Gastroesophageal sphincter (tissue), 4 donors: ENCODE measurements around the gene SLC29A4. TPM values are rescaled to one million over a fixed set of nuclear protein-coding genes. Genes with fewer than 3 reads are reported as not detected.
A peak's percentile ranks its signal among the peaks of the same experiment; 100 is the strongest.

Source experiments
- ATAC-seq: fragments of 150-250 bp; one replicate; pipeline ENCODE4 v1.9.1; 2016; ENCODE audit warnings: mild to moderate bottlenecking, moderate library complexity
- H3K27ac ChIP-seq, 4 donors: fragments of 200-600 bp; sonication (generic) in 3 of 4; 1 replicate in 3 of 4; 2 replicates in 1 of 4; pipeline ENCODE4 v1.5.1; 2016 to 2019
- H3K27me3 ChIP-seq: fragments of 200-600 bp; sonication (generic); one replicate; pipeline ENCODE4 v1.5.1; 2019
- H3K36me3 ChIP-seq, 2 donors: fragments of 200-600 bp; sonication (generic); one replicate each; pipeline ENCODE4 v1.5.1; 2019; ENCODE audit warnings: control low read depth in 1 of 2
- H3K4me1 ChIP-seq, 3 donors: fragments of 200-600 bp; sonication (generic); 1 replicate in 2 of 3; 2 replicates in 1 of 3; pipeline ENCODE4 v1.5.1; 2016 to 2019; ENCODE audit warnings: control low read depth in 2 of 3
- H3K4me3 ChIP-seq, 2 donors: fragments of 200-600 bp; sonication (generic); one replicate each; pipeline ENCODE4 v1.5.1; 2019; ENCODE audit warnings: mild to moderate bottlenecking in 1 of 2, moderate library complexity in 1 of 2
- H3K9me3 ChIP-seq, 3 donors: fragments of 200-600 bp; sonication (generic); one replicate each; pipeline ENCODE4 v1.5.1; 2017 to 2019; ENCODE audit warnings: control low read depth in 2 of 3
- CTCF ChIP-seq, 4 experiments: fragments of 200-600 bp in 2 of 4; fragments of 450-650 bp in 2 of 4; sonication (generic) in 1 of 4; IDR thresholded peaks; one replicate each; pipeline ENCODE4 v1.5.1; 2017 to 2019; ENCODE audit warnings: antibody characterized with exemption in 4 of 4, mild to moderate bottlenecking in 2 of 4, moderate library complexity in 2 of 4
- EP300 ChIP-seq: sonication (generic); formaldehyde crosslinking; IDR thresholded peaks from one replicate; pipeline ENCODE4 v1.6.1; 2017; ENCODE audit warnings: antibody characterized with exemption, mild to moderate bottlenecking
- POLR2A ChIP-seq, 2 donors: fragments of 450-650 bp; IDR thresholded peaks; one replicate each; pipeline ENCODE4 v1.6.1; 2017; ENCODE audit warnings: antibody characterized with exemption in 2 of 2, mild to moderate bottlenecking in 2 of 2, moderate library complexity in 1 of 2
- POLR2AphosphoS5 ChIP-seq: sonication (generic); formaldehyde crosslinking; IDR thresholded peaks from one replicate; pipeline ENCODE4 v1.6.1; 2017; ENCODE audit warnings: antibody characterized with exemption
- WGBS, 2 donors: methylation state at CpG; one replicate each; pipeline ENCODE4 v1.1.5; 2018; ENCODE audit warnings: low coverage in 1 of 2; 5-methylcytosine and 5-hydroxymethylcytosine counted together
- total RNA-seq, 4 donors: library from RNA; depleted of rRNA; stranded (reverse); fragments of >200 nt; gene quantifications; one replicate each; pipeline ENCODE4 v1.1.0, GENCODE V29; 2016

The SLC29A4 gene
- total RNA-seq, 4 donors from 2014 or later, result 1.1 to 4.7 (median 2.4) TPM

DNA sequence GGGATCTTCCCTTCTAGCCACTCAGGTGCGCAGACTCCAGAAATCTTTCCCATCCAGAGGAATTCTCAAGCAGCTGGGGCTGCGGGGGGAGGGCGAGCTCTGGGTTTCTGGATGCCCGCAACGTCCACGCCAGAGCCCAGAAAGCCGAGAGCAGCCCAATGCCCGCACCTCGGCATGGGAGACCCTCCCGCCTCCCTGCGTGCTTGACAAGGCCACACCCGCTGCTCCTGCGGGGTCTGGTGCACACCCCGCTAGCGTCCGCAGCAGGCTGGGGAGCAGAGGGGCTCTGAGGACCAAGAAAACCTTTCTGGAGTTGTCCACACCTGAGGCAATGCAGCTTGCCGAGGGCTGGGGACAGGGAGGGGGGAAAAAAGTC, 66.2 kb downstream of the SLC29A4 start:
- Histone ChIP-seq H3K4me3 (no peak overlapping the region), H3K27me3 (no peaks in the 10 kb centered on the region), H3K36me3 (peaks cover 0 to 92% of the 10 kb centered on the region in 2 donors), H3K9me3 (peaks cover 0 to 9% (median 0%) of the 10 kb centered on the region in 3 donors), H3K27ac (peak overlapping the region in 3 of 4 donors; percentile 61 to 71 (median 66)), H3K4me1 (peaks cover 0 to 66% (median 13%) of the 10 kb centered on the region in 3 donors)
- WGBS, 2 donors, result 43% methylated on average over 1 of the region's 17 CpGs; no CpG with 5 or more reads in 1 of the 2 donors
- peak; percentile 10 for ATAC-seq
- TF ChIP-seq POLR2A (IDR thresholded peaks at IDR 0.05), result no peak
- no peak for TF ChIP-seq POLR2AphosphoS5
- no peak for TF ChIP-seq EP300
- TF ChIP-seq CTCF (IDR thresholded peaks at IDR 0.05), result no peak

- Histone ChIP-seq H3K4me3 (no peak overlapping the region), H3K36me3 (peaks cover 0 to 86% of the 10 kb centered on the region in 2 donors), H3K27me3 (no peaks in the 10 kb centered on the region), H3K27ac (peak overlapping the region in 3 of 4 donors; percentile 58 to 71 (median 66)), H3K9me3 (peaks cover 0 to 3% (median 0%) of the 10 kb centered on the region in 3 donors), H3K4me1 (peaks cover 0 to 72% (median 19%) of the 10 kb centered on the region in 3 donors)
- WGBS, 2 donors, result 21 to 33% methylated on average over 3 to 11 of the region's 34 CpGs
- ATAC-seq, result no peak
- TF ChIP-seq POLR2A (IDR thresholded peaks at IDR 0.05), result no peak
- no peak for TF ChIP-seq EP300
Measured at GRCh38 chr7:5349437-5350173, 66.9 kb downstream of the SLC29A4 start.

DNA sequence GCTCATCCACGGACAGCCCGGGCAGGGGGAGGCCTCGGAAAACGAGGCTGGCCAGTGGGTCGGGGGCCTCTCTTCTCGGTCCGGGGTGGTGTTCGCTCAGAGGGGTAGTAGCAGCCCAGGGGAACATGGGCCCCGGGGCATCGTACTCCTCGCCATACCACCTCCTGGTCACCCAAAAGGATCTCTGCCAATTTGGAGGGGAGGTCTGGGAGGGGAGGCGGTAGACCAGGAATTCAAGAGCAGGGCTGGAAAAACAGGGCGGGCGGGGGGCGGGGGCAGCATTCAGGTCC, 67.4 kb downstream of the SLC29A4 start:
- Histone ChIP-seq H3K36me3 (peaks cover 0 to 84% of the 10 kb centered on the region in 2 donors), H3K27ac (peak overlapping the region in 3 of 4 donors; percentile 58 to 71 (median 66))
- no peak for TF ChIP-seq POLR2AphosphoS5

DNA sequence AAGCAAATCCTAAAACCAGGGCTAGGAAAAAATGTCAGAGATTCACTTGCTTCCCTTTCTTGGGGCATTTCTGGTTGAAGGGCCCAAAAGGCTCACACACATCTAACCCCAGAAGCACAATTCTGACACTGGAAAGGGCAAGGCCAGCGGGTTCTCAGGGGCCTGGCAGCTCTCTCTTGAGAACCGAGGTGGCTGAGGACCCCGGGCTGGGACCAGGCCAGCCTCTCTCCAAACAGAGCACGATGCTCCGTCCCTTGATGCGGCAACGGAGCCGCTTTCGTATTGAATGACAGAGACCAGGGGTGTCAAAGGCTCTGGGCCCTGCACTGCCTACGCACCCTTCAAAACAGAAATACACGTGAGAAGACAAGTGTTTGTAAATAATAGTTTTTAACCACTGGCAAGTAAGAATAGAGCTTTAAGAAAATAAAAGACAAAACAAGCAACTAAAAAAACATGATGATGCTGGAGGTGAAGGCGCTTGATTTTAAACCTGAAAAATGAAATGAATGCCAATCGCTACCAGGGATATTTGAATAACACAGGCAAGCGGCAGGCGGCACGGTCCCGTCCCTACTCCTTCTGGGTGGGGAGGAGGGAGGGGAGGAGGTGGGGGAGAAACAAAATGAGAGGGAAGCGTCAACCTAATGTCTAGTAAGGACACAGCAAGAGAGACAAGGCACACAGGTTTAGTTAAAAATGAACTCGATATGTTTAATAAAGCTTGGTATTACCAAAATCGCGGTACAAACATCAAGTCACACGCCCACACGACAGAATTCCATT, 68.0 kb downstream of the SLC29A4 start:
- H3K4me1 ChIP-seq, result peaks cover 0 to 84% (median 30%) of the 10 kb centered on the region in 3 donors
- peak overlapping the region in 3 of 4 donors; percentile 58 to 71 (median 66) for H3K27ac ChIP-seq
- 40 to 79% methylated on average over 4 to 11 of the region's 23 CpGs for WGBS, 2 donors
- TF ChIP-seq EP300 (no peak), CTCF (IDR thresholded peaks at IDR 0.05) (no peak), POLR2AphosphoS5 (no peak), POLR2A (IDR thresholded peaks at IDR 0.05) (no peak)
- H3K36me3 ChIP-seq, result peaks cover 0 to 84% of the 10 kb centered on the region in 2 donors
- no peaks in the 10 kb centered on the region for H3K27me3 ChIP-seq
- H3K4me3 ChIP-seq, result no peak overlapping the region
- ATAC-seq, result no peak
- H3K9me3 ChIP-seq, result no peaks in the 10 kb centered on the region

More for the DNA sequence above, 67.4 kb downstream of the SLC29A4 start:
- Histone ChIP-seq H3K4me3 (no peak overlapping the region), H3K27me3 (no peaks in the 10 kb centered on the region), H3K9me3 (no peaks in the 10 kb centered on the region), H3K4me1 (peaks cover 0 to 78% (median 24%) of the 10 kb centered on the region in 3 donors)
- ATAC-seq, result no peak
- 60% methylated on average over 1 of the region's 15 CpGs; no CpG with 5 or more reads in 1 of the 2 donors for WGBS, 2 donors

DNA sequence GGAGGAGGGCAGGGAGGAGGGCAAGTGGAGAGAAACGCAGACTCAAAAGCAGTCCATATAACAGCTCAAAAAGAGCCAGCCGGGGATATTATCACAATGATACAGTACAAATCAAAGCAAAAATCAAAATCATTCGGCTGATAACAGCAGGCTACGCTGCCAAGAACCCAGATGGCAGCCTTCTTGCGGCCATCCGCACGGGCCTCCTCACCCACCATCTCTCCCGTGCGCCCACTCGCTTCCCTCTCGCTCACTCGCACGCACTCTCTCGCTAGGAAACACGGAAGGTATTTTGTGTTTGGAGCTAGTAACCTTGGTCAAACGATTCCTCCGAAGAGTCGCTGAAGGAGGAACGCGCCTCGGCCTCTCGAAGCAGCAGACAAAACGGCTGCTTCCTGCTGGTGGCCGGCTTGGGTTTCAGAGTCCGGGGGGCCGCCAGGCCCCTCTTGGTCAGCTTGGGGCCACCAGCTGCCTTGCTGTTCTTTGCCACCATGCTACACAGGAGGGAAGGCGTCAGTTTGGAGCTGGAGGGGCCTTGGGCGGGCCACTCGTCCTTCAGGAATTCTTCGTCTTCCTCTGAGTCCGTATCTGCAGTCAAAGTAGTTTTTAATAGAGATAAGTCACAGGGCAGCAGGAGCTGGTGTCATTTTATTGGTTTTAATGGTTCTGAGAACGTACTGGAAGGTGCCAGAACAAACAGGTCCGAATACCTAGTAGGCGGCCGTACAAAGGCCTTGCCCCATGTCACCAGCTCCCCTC, 68.9 kb downstream of the SLC29A4 start:
- Histone ChIP-seq H3K27ac (peak overlapping the region in 3 of 4 donors; percentile 19 to 71 (median 66)), H3K9me3 (no peaks in the 10 kb centered on the region), H3K4me3 (no peak overlapping the region), H3K4me1 (peaks cover 0 to 93% (median 30%) of the 10 kb centered on the region in 3 donors), H3K36me3 (peaks cover 0 to 84% of the 10 kb centered on the region in 2 donors), H3K27me3 (no peaks in the 10 kb centered on the region)
- 79 to 84% methylated on average over 12 to 22 of the region's 35 CpGs for WGBS, 2 donors
- TF ChIP-seq POLR2AphosphoS5, result no peak
- TF ChIP-seq EP300, result no peak
- no peak for TF ChIP-seq POLR2A (IDR thresholded peaks at IDR 0.05)
- TF ChIP-seq CTCF (IDR thresholded peaks at IDR 0.05), result no peak
- no peak for ATAC-seq
